ENCODE data around the gene MAML3.

Gene MAML3

DNA sequence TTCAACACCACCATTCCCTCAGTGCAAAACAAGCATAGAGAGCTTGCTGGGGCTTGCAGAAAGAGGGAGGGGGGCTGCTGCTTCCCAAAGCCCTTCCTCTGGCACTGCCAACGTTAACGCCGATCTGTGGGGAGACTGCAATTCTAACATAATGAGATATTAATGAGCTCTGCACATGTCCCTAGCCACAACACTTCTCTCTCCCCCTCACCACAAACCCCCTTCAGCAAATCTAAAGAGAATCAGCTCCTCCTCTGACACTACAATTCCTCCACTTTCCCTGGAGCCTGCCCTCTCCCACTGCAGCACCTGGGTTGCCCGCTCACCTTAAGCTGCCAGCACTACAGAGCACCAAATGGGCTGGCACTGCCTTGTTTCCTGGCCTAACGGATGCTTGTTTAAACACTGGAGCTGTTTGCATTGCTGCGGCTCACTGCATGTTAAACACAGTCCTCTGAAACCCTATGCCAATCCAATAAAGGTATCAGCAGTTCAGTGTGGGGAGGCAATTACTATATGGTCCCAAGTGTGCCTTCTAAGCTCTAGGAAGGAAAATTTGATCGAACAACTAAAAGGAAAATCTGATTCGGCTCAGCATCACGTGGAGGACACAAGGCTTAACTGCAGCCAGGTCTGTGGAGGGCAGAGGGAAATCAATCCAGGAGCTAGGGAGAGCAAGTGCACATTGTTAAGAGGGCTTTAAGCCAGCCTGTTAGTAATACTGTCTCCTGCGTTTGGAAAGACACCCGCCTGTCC lies 232.4 kb downstream of the MAML3 start:
- no peak for DNase-seq (ENCODE audit: low spot score)

GRCh38 chr4:139920486-139921002 lies 233.4 kb downstream of the MAML3 start:
- no peak for DNase-seq (ENCODE audit: low spot score)

- no peak for DNase-seq (ENCODE audit: low spot score)
These were observed 234.5 kb downstream of the MAML3 start for GRCh38 chr4:139919521-139919920.

DNA sequence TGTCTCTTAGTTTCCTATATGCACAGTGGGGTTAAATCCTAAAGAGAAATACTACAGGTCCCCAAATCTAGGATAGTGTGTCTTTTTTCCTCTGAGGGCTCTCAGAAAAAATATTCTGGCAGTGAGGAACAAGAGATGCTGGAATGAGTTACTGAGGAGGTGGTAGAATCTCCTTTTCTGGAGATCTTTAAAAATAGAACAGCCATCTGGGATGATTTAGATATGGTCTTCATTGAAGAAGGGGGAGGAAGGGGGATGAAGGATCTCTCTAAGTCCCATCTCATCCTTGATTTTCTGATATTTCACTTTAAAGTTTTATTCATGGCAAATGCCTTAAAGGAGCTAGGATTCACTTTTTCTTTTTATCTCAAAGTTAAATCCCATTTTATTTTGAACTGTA lies 235.0 kb downstream of the MAML3 start:
- no peak for DNase-seq (ENCODE audit: low spot score)

GRCh38 chr4:139918591-139918990 lies 235.4 kb downstream of the MAML3 start:
- DNase-seq (ENCODE audit: low spot score), result no peak

- DNase-seq (ENCODE audit: low spot score), result no peak
These were observed 236.1 kb downstream of the MAML3 start for GRCh38 chr4:139917896-139918295.

DNA sequence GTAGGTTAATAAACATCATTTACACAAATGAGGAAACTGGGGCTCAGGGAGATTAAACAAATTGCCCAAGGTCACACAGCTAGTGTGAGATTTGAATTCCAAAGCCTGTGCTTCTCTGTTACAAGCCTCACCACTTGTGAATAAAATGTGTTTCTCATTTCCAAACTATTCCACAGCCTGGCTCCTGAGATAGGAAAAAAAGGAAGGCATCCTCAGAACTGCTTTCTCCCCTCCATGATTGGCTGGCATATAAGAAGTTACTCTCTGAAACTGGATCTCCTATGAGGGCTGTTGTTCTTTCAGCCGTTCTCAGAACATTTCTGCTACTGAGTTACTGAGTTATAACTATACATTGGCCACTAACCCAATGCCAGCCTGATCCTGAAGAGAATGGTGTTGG lies 237.9 kb downstream of the MAML3 start:
- no peak for DNase-seq (ENCODE audit: low spot score)

DNA sequence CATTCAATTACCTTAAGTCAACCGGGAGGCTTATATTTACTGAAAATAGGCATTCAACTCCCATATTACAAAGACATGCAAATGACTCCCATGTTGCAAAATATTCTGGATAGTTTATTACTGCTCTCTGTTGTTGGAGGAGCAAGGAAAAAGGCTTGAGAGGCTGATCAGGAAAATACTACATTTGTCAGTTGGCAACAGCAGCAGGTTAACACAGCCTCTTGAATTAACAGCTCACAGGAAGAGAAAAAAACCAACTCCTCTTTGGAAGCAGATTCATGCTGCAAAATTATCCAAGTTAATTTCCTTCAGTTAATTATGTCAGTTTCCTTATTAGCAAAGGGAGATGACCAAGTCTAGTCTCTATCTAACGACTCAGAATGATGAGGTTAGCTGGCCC lies 238.9 kb downstream of the MAML3 start:
- DNase-seq (ENCODE audit: low spot score), result no peak

DNA sequence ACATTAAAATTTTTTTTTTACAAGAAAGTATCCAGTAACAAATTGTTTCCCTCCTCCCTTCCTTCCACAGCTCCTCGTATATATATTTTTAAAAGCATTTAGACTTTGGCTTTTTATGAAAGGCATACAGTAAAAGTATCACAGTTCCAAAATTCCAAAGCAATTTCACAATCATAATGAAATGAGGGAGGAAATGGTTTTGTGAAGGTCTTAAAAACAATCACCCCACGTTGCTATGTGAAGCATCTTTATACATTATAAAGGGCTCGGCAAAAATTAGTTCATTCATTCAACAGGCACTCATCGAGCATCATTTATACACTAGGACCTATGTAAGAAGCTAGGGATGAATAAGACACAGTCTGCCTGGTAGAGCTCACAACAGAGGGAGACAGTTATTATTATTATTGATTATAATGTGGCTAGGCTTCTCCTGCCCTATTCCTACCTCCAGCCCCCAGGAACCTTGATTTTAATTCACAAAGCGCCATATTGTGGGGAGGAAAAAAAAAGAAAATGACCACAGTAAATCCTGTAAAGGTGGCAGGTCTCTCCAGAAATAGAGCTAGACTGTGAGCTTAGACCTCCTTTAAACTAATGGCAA lies 239.9 kb downstream of the MAML3 start:
- DNase-seq (ENCODE audit: low spot score), result no peak

- DNase-seq (ENCODE audit: low spot score), result no peak
These were observed 240.5 kb downstream of the MAML3 start for GRCh38 chr4:139913398-139913990.

GRCh38 chr4:139912445-139912844 lies 241.5 kb downstream of the MAML3 start:
- no peak for DNase-seq (ENCODE audit: low spot score)

- DNase-seq (ENCODE audit: low spot score), result no peak
These were observed 243.9 kb downstream of the MAML3 start for GRCh38 chr4:139910106-139910505.

DNA sequence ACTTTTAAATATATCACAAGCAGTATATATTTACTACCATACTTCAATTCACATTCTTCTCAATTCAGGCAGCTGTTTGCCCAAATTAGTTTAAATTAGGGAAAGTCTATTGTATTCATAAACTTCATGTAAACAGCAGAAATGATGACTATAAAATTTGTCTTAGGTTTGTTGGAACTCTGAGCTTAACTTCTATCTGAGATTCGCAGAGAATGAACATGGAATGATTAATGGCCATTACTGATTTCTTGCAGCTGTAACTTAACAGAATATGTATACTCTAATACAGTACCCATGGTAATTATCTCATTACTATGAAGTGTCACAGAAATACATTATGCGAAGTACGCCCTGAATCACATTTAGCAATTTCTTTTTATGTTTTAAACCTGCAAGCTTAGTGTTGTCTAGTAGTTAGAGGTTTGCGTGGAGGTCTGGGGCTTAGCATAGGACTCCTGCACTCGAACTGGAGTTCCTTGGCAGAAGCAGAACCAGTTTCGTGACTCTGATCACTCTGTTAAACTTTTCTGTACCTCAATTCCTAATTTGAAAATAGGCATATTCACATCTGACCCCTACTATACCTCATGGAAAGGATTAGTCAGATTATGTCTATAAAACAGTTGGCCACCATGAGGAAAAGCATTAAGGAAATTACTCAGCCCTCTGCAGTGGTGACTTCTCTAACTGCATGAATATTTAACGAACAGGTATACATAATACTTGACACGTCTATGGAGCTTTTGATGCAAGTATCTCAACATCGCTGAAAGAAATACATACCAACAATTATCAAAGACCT lies 245.1 kb downstream of the MAML3 start:
- no peak for DNase-seq (ENCODE audit: low spot score)

DNA sequence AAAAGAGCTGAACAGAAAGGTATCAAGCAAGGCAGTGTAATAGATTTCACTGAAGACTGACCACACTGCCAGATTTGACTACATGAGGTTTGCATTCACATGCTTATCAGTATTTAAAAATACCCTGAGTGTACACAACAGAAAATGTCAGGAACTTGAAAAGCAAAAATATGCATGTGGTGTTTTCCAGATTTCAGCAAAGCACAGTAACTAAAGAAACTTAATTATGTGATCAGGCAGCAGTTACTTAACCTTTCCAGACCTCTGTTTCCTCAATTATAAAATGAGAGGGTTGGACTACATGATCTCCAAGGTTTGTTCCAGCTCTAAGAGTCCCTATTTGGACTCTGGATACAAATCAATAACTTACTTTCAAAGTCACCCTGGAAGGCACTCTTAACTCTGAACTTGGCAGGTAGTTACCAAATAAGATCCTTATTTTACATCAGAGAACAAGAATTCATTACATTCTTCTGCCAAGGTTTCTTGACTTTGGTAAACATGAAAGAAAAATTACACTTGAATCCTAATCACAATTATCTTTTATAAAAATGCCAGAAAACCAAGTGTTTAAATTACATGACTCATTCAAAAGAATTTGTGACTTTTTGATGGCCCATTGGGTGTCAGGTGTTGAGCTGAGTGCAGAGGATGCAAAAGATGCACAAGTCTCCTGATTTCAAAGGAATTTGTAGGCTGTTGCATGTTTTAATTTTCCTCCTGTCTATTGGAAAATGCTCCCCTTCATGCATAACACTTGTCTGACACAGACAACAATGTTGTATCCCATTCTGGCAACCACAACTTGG lies 246.8 kb downstream of the MAML3 start:
- DNase-seq (ENCODE audit: low spot score), result no peak

DNA sequence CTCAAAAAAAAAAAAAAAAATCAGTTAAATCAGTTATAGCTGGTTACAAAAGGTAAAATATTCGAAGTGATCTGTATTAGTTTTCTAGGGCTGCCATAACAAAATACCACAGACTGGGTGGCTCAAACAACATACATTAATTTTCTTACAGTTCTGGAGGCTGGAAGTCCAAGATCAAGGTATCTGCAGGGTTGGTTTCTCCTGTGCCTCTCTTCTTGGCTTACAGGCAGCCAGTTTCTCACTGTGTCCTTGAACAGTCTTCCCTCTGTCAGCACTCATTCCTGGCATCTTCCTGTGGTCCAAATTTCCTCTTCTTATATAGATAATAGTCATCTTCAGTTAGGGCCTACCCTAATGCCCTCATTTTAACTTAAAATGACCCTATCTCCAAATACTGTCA lies 248.5 kb downstream of the MAML3 start:
- DNase-seq (ENCODE audit: low spot score), result no peak

DNA sequence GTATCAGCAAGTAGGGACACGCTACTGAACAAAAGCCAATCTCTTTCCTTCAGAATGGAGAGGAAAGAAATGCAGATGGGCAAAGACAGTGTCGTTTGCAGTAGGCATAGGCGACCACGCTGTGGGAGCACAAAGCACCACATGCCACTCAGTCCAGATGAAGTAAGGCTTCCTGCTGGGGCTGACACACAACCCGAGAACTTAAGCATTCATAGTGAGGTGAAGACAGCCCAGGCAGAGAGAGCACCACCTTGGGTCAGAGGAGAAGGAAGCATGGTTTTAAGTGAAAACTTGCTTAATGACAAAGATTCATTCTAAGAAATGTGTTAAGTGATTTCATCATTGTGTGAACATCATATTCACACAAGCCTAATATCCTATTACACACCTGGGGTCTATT lies 249.6 kb downstream of the MAML3 start:
- no peak for DNase-seq (ENCODE audit: low spot score)

DNA sequence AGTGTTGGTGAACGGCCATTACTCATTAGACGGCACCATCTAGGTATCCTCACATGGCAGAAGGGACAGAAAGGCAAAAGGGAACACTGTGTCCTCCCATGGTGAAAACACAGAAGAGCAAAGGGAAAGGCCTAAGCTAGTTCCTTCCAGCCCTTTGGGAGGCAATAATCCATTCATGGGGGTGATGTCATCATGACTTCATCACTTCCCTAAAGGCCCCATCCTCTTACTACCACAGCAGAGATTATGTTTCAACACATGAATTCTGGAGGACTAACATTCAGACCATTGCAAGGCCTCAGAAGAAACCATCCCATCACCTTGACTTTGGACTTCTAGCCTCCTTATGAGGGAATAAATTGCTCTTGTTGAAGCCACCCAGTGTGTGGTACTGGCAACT lies 250.1 kb downstream of the MAML3 start:
- no peak for DNase-seq (ENCODE audit: low spot score)

GRCh38 chr4:139902321-139903320 lies 251.4 kb downstream of the MAML3 start:
- no peak for DNase-seq (ENCODE audit: low spot score)

GRCh38 chr4:139901531-139902320 lies 252.3 kb downstream of the MAML3 start:
- no peak for DNase-seq (ENCODE audit: low spot score)

GRCh38 chr4:139900964-139901376 lies 253.0 kb downstream of the MAML3 start:
- no peak for DNase-seq (ENCODE audit: low spot score)
